HG02852 (cell line): ENCODE data around the gene EML2.

ENCODE experiments used
- ATAC-seq: cut with Tn5 transposase; IDR thresholded peaks from one replicate; pipeline ENCODE4 v1.9.1; 2021; ENCODE audit warnings: mild to moderate bottlenecking, moderate library complexity; ENCODE audit not compliant: unreplicated experiment

EML2 gene

GRCh38 chr19:45591004-45591637 lies 48.1 kb downstream of the EML2 start:
- no peak for ATAC-seq

- ATAC-seq, result no peak
Measured at GRCh38 chr19:45590300-45591003, 48.7 kb downstream of the EML2 start.

- ATAC-seq, result no peak
Measured at GRCh38 chr19:45589768-45590167, 49.4 kb downstream of the EML2 start.

GRCh38 chr19:45587873-45588272 lies 51.3 kb downstream of the EML2 start:
- ATAC-seq, result no peak

GRCh38 chr19:45585158-45585577 lies 54.0 kb downstream of the EML2 start:
- peak; percentile 6 for ATAC-seq

GRCh38 chr19:45584332-45585157 lies 54.7 kb downstream of the EML2 start, which contains the start of gene OPA3:
Gene OPA3, minus strand, starts transcription at chr19:45584802. Its CDS starts 38 bp downstream, at chr19:45584764.
- ATAC-seq, result peak; percentile 84

GRCh38 chr19:45581576-45581975 lies 57.6 kb downstream of the EML2 start:
- no peak for ATAC-seq

- ATAC-seq, result no peak
Measured at GRCh38 chr19:45578861-45579260, 60.3 kb downstream of the EML2 start.

GRCh38 chr19:45577111-45577905 lies 61.9 kb downstream of the EML2 start:
- ATAC-seq, result no peak

- no peak for ATAC-seq
Measured at GRCh38 chr19:45576682-45577081, 62.5 kb downstream of the EML2 start.

- no peak for ATAC-seq
Measured at GRCh38 chr19:45575216-45575615, 64.0 kb downstream of the EML2 start.

GRCh38 chr19:45574526-45574925 lies 64.7 kb downstream of the EML2 start:
- no peak for ATAC-seq

GRCh38 chr19:45571457-45572220 lies 67.6 kb downstream of the EML2 start:
- ATAC-seq, result no peak

GRCh38 chr19:45569619-45570421 lies 69.4 kb downstream of the EML2 start:
- ATAC-seq, result no peak

GRCh38 chr19:45568732-45569131 lies 70.5 kb downstream of the EML2 start:
- no peak for ATAC-seq

- no peak for ATAC-seq
Measured at GRCh38 chr19:45567609-45568008, 71.6 kb downstream of the EML2 start.

GRCh38 chr19:45564131-45564780 lies 74.9 kb downstream of the EML2 start:
- ATAC-seq, result no peak

- ATAC-seq, result no peak
Measured at GRCh38 chr19:45560686-45561085, 78.5 kb downstream of the EML2 start.

GRCh38 chr19:45560038-45560437 lies 79.2 kb downstream of the EML2 start:
- no peak for ATAC-seq
